ENCODE results near the gene KDM8. TPM values are rescaled to one million over a fixed set of nuclear protein-coding genes. Genes with fewer than 3 reads are reported as not detected.

The KDM8 gene
- total RNA-seq, 1 experiment from 2014 or later, result 5.0 TPM

DNA sequence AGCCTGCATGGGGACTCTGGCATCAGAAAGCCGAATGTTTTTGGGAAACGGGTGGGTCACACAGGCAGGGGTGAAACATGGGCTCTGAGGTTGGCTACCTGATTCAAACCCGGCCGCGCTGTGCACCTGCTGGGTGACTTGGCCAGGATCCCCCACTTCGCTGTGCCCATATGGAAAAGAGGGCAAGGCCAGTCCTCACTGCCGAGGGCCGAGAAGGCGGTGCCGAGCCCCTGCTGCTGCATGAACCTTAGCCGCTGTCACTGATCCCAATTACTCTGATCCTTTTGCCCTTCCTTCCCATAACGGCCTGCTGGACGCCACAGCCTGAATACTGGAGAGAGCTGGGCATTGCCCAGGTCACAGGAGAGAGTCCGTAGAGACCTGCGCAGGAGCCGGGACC is 17.7 kb downstream of the KDM8 start:
- TF ChIP-seq EZH2phosphoT487 (IDR thresholded peaks at IDR 0.05; ENCODE audit: borderline replicate concordance, low read length), result no peak
- TF ChIP-seq, protein P1, sequence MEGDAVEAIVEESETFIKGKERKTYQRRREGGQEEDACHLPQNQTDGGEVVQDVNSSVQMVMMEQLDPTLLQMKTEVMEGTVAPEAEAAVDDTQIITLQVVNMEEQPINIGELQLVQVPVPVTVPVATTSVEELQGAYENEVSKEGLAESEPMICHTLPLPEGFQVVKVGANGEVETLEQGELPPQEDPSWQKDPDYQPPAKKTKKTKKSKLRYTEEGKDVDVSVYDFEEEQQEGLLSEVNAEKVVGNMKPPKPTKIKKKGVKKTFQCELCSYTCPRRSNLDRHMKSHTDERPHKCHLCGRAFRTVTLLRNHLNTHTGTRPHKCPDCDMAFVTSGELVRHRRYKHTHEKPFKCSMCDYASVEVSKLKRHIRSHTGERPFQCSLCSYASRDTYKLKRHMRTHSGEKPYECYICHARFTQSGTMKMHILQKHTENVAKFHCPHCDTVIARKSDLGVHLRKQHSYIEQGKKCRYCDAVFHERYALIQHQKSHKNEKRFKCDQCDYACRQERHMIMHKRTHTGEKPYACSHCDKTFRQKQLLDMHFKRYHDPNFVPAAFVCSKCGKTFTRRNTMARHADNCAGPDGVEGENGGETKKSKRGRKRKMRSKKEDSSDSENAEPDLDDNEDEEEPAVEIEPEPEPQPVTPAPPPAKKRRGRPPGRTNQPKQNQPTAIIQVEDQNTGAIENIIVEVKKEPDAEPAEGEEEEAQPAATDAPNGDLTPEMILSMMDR (conservative IDR thresholded peaks at IDR 0.05; ENCODE audit: low read depth, low read length), result no peak
- TF ChIP-seq EZH2 (IDR thresholded peaks at IDR 0.05; ENCODE audit: low read length, unreplicated experiment), result no peak
- Histone ChIP-seq H3K9me2 (replicated peaks; ENCODE audit: low read length) (no peaks in the 10 kb centered on the region), H3K9ac (ENCODE audit: low read length) (no peak overlapping the region), H3K79me2 (ENCODE audit: low read length) (no peaks in the 10 kb centered on the region), H2AFZ (ENCODE audit: low read length) (no peak overlapping the region), H3K9me3 (ENCODE audit: low read length) (no peaks in the 10 kb centered on the region), H3K27ac (ENCODE audit: low read length) (no peak overlapping the region), H3K4me1 (ENCODE audit: insufficient read depth, low read length) (no peaks in the 10 kb centered on the region), H3K27me3 (ENCODE audit: low read length) (no peaks in the 10 kb centered on the region), H3K4me2 (ENCODE audit: low read length) (no peak overlapping the region), H3K36me3 (ENCODE audit: low read depth, low read length) (no peaks in the 10 kb centered on the region), H3K4me3 (ENCODE audit: low read length) (no peak overlapping the region), H4K20me1 (ENCODE audit: low read length) (no peaks in the 10 kb centered on the region), H3F3A (ENCODE audit: low read length, unreplicated experiment) (no peaks in the 10 kb centered on the region)
- BruUV-seq (replicated peaks), result TSS peak; percentile 13
- ChIA-PET POLR2A (ENCODE audit: unreplicated experiment) (no interaction called here), CTCF (no interaction called here)
- intact Hi-C loops (cut with micrococcal nuclease), result no loop called here
- ATAC-seq, result no peak
- DNase-seq, result no peak

DNA sequence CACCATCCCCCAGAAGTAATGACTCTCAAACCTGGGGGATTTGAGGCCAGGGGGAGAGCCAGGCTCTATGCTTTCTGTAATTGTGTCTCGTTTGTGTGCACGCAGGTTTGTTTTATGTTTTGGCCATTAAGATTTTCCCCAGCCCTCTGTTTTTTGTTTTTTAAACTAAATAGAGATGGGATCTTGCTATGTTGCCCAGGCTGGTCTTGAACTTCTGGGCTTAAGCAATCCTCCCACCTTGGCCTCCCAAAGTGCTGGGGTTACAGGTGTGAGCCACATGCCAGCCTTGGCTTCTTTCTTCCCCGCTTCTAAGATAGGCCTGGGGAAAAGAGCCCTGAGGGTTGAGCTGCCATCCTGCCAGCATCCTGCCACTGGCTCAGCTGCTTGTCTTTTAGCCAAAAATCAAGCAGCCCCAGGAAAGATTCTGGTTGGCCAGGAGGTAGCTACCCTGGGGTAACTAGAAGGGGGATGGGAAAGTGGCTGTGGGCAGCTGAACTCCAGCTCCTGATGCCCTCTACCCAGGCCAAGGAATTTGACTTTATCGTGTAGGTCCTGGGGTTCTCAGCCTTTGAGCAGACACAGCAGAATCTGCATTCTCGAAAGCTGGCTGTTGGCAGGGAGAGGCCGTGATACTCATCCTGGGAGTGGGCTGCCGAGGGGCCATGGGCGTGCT is 18.4 kb downstream of the KDM8 start:
- Histone ChIP-seq H3K27me3 (ENCODE audit: low read length) (no peaks in the 10 kb centered on the region), H3K79me2 (ENCODE audit: low read length) (no peaks in the 10 kb centered on the region), H3K9me2 (replicated peaks; ENCODE audit: low read length) (no peaks in the 10 kb centered on the region), H3K4me3 (ENCODE audit: low read length) (no peak overlapping the region), H3K27ac (ENCODE audit: low read length) (no peak overlapping the region), H3F3A (ENCODE audit: low read length, unreplicated experiment) (no peaks in the 10 kb centered on the region), H3K36me3 (ENCODE audit: low read depth, low read length) (no peaks in the 10 kb centered on the region), H3K9me3 (ENCODE audit: low read length) (no peaks in the 10 kb centered on the region), H3K9ac (ENCODE audit: low read length) (no peak overlapping the region), H3K4me2 (ENCODE audit: low read length) (no peak overlapping the region), H3K4me1 (ENCODE audit: insufficient read depth, low read length) (no peaks in the 10 kb centered on the region), H4K20me1 (ENCODE audit: low read length) (no peaks in the 10 kb centered on the region), H2AFZ (ENCODE audit: low read length) (no peak overlapping the region)
- intact Hi-C loops (cut with micrococcal nuclease), result no loop called here
- POLR2A ChIA-PET (ENCODE audit: unreplicated experiment), result interaction anchor here (0.6 kb wide), 1 partner anchor 69 kb away, joined by 4 read pairs; no protein-coding TSS in a partner anchor
- BruUV-seq (replicated peaks), result no TSS peak
- ATAC-seq (no peak), DNase-seq (no peak)
- no peak for TF ChIP-seq EZH2 (IDR thresholded peaks at IDR 0.05; ENCODE audit: low read length, unreplicated experiment)
- CTCF ChIA-PET, result interaction anchor here (0.6 kb wide), 1 partner anchor 146 kb away, joined by 3 read pairs; no protein-coding TSS in a partner anchor

DNA sequence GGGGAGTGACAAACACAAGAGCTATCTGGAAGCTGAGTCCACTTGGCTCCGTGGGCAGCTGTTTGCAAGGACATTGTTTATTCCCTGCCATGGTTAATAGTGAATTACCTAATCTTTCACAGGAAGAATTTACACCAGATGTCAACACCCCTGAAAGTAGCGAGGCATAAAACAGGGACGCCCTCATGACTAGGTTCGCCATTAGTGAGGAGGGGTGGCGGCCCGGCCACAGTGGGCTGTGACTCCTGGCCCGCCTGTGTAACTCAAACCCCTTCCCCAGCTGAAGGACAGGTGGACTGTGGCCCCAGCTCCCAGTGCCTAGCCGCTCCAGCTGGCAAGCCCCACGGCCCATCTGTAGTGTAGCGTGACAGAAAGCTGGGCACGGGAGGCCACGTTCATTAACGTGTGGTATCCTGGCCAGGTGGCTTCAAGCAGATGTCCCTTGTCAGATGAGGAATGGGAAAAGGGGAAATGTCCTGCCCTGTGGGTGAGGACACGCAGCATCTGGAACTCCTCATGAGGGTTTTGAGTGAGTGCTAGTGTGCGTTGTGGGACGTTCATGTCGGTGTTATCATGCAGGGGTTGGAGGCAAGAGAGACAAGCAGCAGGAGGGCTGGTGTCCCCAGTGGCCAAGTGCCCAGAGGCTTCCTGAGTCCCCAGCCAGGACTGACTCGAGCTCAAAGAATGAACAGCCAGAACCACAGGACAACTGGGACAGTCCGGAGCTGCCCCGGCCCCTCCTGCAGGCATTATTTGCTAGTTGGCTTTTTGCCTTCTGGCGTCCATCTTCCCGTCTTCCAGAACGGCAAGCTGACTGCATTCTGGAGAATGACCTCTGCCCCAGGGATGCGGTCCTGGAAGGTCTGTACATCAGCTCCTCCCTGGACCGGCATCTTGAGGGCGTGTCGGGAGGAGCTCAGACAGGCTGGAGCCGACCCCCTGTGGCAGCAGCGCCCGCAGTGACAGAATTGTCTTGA is 19.2 kb downstream of the KDM8 start:
- DNase-seq (peak; percentile 26), ATAC-seq (peak; percentile 73)
- H3K9ac ChIP-seq (ENCODE audit: low read length), result no peak overlapping the region
- no peak overlapping the region for H3K4me2 ChIP-seq (ENCODE audit: low read length)
- H3K27me3 ChIP-seq (ENCODE audit: low read length), result no peaks in the 10 kb centered on the region
- no peak overlapping the region for H3K27ac ChIP-seq (ENCODE audit: low read length)
- H3K9me3 ChIP-seq (ENCODE audit: low read length), result no peaks in the 10 kb centered on the region
- POLR2A ChIA-PET (ENCODE audit: unreplicated experiment), result interaction anchor here (0.6 kb wide), 1 partner anchor 69 kb away, joined by 4 read pairs; no protein-coding TSS in a partner anchor
- TF ChIP-seq, protein P1 (conservative IDR thresholded peaks at IDR 0.05; ENCODE audit: low read depth, low read length), result no peak
- TF ChIP-seq EZH2 (IDR thresholded peaks at IDR 0.05; ENCODE audit: low read length, unreplicated experiment) (no peak), EZH2phosphoT487 (IDR thresholded peaks at IDR 0.05; ENCODE audit: borderline replicate concordance, low read length) (no peak)
- H3K36me3 ChIP-seq (ENCODE audit: low read depth, low read length), result no peaks in the 10 kb centered on the region
- no peak overlapping the region for H3K4me3 ChIP-seq (ENCODE audit: low read length)
- no peaks in the 10 kb centered on the region for H3F3A ChIP-seq (ENCODE audit: low read length, unreplicated experiment)
- H2AFZ ChIP-seq (ENCODE audit: low read length), result no peak overlapping the region
- BruUV-seq (replicated peaks), result no TSS peak
- no peaks in the 10 kb centered on the region for H4K20me1 ChIP-seq (ENCODE audit: low read length)
- no peaks in the 10 kb centered on the region for H3K9me2 ChIP-seq (replicated peaks; ENCODE audit: low read length)
- no peaks in the 10 kb centered on the region for H3K4me1 ChIP-seq (ENCODE audit: insufficient read depth, low read length)
- intact Hi-C loops (cut with micrococcal nuclease), result no loop called here
- H3K79me2 ChIP-seq (ENCODE audit: low read length), result no peaks in the 10 kb centered on the region
- CTCF ChIA-PET, result interaction anchor here (0.8 kb wide), 1 partner anchor 146 kb away, joined by 3 read pairs; no protein-coding TSS in a partner anchor
